ENCODE measurements around the gene SSR1.
"Not testable (repeated sequence)": the region's sequence is repeated elsewhere in the genome, so short reads cannot be mapped to it uniquely, and the experiment has no call there.

Gene SSR1

DNA sequence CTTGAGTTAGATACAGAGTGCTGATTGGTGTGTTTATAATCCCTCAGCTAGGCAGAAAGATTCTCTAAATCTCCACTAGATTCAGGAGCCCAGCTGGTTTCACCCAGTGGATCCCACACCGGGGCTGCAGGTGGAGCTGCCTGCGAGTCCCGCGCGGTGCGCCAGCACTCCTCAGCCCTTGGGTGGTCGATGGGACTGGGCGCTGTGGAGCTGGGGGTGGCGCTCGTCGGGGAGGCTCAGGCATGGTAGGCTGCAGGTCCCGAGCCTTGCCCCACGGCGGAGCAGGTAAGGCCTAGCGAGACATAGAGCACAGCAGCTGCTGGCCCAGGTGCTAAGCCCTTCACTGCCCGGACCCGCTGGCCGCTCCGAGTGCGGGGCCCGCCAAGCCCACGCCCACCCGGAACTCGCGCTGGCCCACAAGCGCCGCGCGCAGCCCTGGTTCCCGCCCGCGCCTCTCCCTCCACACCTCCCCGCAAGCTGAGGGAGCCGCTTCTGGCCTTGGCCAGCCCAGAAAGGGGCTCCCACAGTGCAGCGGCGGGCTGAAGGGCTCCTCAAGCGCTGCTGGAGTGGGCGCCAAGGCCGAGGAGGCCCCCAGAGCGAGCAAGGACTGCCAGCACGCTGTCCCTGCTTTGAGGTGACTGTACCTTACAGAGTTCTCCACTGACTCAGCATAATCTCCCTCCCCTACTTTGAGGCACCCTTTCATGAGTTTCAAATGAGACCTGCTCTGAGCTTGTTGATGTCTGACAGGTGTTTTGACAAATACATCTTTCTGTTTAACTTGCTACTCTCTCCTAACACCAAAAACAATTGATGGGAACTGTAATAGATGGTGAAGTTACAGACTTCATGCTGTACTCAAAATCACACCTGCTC is 3.9 kb upstream of the SSR1 start:
- no peak for DNase-seq

DNA sequence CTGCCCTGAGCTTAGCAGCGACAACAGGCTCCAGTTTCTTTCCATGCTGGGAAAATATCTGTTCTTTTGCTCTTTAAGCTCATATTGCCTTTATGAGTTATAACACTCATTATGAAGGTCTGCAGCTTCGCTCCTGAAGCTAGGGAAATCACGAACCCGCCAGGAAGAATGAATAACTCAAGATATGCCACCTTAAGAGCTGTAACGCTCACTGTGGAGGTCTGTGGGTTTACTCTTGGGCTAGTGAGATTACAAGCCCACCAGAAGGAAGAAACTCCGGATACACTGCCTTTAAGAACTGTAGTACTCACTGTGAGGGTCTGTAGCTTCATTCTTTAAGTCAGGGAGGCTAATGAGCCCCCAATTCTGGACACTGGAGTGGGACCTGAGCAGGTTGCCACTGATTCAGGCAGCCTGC is 3.0 kb upstream of the SSR1 start:
- DNase-seq = no peak

DNA sequence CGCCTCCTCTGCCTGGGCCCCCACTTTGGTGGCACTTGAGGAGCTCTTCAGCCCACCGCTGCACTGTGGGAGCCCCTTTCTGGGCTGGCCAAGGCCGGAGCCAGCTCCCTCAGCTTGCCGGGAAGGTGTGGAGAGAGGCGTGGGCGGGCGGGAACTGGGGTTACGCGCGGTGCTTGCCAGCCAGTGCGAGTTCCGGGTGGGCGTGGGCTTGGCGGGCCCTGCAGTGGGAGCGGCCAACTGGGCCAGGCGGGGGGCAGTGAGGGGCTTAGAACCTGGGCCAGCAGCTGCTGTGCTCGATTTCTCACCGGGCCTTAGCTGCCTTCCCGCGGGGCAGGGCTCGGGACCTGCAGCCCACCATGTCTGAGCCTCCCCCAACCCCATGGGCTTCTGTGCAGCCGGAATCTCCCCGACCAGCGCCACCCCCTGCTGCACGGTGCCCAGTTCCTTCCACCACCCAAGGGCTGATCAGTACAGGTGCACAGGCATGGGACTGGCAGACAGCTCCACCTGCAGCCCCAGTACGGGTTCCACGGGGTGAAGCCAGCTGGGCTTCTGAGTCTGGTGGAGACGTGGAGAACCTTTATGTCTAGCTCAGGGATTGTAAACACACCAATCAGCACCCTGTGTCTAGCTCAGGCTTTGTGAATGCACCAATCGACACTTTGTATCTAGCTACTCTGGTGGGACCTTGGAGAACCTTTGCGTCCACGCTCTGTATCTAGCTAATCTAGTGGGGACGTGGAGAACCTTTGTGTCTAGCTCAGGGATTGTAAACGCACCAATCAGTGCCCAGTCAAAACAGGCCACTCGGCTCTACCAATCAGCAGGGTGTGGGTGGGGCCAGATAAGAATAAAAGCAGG is 2.3 kb upstream of the SSR1 start:
- not testable (repeated sequence) for DNase-seq

DNA sequence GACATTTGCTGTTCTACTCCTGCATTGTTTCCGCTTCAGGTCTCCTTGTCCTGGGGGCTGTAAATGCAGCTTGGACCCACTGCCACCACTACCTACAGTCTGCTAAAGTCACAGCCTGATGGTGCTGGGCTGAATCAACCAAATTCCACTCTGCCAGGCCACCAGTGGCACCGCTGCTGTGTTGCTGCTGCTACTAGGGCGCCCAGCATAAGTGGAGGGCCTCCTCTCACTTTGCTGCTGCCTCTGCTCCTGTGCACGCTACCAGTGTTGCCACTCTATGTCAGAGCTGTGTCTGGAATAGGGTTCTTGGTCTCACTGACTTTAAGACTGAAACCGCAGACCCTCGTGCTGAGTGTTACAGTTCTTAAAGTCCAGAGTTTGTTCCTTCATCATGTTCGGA is 1.4 kb upstream of the SSR1 start:
- no peak for DNase-seq

DNA sequence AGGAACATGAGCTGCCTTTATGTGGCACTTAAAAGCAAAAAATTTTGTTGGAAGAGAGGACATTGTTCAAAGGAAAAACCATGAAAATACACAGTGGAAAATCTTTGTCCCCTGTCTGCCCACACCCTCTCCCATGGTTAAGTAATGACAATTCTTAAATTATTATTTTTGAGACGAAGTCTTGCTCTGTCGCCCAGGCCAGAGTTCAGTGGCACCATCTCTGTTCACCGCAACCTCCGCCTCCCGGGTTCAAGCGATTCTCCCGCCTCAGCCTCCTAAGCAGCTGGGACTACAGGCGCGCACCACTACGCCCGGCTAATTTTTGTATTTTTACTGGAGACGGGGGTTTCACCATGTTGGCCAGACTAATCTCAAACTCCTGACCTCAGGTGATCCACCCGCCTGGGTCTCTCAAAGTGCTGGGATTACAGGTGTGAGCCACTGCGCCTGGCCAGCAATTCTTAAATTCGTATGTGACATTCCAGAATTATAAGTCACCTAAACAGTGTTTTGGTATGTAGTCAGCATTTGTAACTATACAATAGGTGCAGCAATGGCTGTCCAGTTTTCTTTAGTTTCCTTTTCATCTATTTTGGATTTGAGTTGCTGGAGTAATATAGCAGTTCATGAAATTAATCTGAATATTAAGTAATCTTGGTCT is 636 bp upstream of the SSR1 start:
- no peak for DNase-seq

DNA sequence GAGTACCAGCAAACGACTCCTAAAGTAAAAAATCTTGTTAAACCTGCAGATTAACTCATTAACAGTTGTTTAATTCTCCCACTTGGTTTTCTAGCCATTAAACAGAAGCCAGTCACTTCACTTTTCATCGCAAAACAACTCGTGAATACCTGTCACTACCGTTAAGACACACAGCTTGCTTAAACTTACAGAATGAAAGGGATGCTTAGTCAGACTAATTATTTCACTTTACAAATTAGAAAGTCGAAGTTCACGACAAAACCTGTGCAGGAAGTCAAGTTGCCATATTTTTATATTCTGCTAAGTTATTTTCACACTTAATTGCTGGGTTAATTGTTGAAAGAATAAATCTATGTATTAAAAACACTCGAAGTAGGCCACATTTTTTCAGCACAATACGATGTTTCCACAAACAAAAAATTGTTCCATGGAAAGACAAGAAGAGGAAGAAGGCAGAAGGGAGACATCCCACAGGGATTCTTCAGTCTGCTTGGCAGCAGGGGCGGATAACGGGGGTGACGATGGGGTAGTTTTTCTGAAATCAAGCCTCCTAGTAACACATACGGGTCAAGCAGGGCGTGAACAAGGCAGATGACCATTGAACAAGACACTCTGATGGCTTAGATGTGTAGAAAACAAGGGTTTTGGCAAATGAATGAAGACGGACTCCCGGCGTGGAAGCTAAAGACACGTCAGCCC is 933 bp downstream of the SSR1 start:
- DNase-seq = no peak

DNA sequence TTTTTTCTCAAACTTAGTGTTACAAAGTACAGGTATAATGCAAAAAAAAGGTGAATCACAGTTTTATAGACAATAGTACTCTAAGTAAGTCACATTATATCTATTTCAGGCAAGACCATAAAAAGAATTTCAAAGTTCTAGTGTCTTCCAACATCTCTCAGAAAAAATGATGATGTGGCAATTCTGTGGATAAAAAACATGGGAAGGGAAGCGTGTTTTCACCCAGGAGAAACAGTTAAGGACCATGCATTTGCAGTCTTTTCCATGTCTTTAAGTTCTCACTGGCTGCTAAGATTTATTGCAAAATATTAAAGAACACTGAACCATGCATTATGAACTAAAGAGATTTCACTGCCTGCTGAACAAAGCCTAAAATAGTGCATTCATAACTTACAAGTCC is 1.8 kb downstream of the SSR1 start:
- no peak for DNase-seq

DNA sequence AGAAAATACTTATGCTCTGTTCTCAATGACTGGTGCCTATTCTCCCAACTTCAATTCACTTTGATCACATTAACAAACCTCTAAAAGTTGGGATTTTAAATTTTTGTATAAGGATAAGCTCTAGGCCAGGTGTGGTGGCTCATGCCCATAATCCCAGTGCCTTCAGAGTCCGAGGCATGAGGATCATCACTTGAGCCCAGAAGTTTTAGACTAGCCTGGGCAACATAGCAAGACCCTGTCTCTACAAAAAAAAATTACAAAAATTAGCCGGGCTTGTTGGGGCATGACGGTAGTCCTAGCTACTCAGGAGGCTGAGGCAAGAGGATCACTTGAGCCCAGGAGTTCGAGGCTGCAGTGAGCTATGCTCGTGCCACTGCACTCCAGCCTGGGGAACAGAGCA is 3.9 kb downstream of the SSR1 start:
- no peak for DNase-seq

DNA sequence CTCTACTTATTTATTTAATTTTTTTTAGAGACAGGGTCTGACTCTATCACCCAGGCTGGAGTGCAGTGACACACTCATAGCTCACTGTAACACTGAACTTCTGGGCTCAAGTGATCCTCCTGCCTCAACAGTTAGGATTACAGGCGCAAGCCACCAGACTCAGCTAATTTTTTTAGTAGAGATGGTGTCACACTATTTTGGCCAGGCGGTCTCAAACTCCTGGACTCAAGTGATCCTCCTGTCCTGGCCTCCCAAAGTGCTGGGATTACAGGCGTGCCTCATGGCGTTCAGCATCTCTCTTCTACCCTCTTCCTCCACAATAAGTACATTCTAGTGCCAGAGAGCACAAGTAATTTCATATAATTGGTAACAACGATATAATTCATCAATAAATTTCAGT is 5.5 kb downstream of the SSR1 start:
- no peak for DNase-seq

DNA sequence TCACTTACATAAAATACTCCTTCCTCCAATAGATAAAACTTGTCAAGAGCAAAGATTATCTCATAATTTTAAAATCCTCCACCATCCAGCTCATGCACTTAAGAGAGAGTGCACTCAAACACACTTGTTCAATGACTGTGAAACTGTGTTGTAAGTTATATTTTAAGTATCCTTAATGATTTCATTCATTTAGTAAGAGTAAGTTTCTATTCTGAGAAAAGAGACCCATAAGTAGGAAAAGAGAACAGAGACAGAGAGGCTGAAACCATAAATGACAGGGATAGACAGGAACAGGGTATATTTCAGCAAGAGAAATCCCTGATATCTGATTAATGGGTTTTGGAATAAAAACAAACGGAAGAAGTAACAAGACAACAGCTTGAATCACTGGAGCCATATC is 8.2 kb downstream of the SSR1 start:
- DNase-seq = no peak

DNA sequence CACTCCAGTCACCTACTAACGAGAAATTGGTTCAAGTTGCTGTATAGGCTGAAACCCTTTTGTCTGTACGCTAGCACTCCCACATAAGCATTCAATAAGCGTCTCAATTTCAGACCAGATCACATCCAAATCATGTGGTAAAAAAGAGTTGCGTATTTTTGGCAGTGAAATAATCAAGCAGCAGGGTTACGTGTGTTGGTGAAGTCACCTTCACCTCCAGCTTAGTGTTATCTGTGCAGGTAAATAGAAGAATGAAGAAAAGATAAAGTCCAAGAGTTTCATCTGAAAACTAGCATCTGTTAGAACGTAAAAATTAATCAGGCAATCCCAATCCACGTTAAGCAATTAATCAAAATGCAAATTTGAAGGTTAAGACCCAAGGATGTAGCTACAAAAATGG is 11.3 kb downstream of the SSR1 start:
- no peak for DNase-seq

DNA sequence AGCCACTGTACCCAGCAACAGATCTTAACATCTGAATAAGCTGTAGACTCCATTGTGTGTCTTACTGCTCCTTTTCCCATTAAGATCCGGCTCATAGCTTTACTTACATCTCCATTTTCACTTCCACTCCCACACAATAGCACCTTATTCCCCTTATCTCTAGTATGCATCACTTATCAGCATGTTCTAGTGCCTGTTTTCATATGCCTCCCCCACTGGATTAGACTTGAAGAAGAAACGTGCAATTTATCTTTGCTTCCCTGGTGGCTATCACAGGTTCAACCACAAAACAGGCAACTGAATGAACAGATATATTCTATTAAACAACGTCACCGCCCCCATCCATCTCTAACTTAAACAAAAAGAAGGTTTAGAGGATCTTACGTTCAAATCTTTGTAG is 12.1 kb downstream of the SSR1 start:
- DNase-seq = no peak

DNA sequence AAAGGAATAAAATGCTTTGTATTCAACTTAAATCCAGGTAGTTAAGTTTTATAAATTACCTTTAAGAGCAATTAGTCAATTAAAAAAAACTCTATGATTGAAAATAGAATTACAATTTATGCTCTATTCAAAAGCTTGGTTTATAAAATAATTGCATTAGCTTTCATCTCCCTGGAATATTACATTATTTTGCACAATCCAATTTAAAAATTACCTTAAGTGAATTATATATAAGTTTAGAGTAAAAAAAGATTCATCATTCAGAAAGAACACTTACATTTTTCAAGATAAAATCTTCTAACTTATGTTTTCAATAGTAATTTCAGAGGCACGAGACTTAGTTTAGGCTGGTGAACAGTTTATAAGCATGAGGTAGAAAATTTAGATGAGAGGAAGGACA is 14.9 kb downstream of the SSR1 start:
- no peak for DNase-seq

DNA sequence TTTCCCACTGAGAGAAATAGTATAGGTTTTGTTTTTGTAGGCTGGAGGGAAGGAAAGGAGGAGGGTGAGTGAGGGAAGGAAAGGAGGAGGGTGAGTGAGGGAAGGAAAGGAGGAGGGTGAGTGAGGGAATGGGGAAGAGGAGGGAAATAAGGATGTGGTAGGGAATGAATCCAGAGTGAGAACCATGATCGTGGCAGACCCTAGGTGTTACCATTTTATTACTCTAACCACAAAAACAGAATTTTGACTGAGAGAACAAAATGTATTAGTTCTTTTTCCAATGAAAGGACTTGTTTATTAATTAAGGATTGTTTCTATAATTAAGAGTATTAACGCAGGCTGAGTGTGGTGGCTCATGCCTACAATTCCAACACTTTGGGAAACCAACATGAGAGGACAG is 16.4 kb downstream of the SSR1 start:
- DNase-seq = no peak

DNA sequence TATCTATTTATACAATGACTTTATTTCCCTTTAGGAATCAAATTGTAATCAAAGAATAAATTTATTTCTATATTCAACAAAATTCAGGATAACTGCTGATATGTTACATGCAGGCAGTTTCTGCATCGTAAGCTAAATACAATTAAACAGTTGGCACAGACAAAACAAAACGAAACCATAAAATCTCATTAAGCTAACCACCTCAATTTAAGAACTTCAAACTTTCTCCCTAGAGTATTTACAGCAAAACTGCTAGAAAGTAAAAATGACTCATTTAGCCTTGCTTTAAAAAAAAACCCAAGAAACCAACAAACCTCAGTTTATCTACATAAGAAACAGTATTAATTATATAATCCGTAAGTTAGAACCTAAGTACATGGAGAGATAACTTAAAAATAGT is 17.1 kb downstream of the SSR1 start:
- DNase-seq = no peak

DNA sequence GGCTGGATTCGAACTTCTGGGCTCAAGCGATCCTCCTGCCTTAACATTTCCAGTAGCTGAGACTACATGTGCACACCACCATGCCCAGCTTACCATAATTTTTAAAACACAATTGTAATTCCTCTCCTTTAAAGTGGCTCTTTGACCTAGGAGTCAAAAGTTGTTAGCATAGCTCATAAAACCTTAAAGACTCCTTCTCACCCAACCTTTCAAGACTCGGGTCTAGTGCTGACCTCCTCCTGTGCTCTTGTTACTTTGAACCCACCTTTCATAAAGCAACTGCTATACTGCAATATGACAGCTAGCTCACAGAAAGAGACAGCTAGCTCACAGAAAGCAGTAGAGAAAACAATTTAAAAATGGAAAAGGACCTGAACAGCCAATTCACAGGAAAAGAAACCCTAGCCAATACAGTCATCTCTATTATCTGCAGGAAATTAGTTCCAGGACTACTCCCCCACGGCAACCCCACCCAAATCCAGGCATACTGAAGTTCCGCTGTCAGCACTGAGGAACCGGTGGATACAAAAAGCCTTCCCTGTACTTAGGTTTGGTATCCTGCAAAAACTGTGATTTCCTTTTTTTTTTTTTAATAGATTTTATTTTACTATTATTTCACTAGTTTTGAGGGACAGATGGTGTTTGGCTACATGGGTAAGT is 20.3 kb downstream of the SSR1 start:
- DNase-seq = no peak

DNA sequence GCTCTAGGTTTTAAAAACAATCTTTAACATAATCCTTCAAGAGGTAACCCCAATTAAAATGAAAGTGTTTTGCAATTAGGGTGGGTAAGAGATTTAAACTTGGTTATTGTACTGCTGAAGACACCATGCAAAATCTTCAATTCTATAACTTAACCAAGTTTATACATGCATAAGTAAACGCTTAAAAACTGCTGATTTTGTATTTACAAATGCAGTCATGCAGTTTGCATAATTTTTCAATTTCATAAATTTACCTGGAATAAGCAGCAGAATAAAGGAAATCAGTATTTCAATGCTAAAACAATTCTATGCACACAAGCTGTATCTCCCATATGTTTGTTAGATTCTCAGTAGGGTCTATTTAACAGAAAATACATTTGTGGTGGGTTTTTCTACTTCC is 22.9 kb downstream of the SSR1 start:
- no peak for DNase-seq

DNA sequence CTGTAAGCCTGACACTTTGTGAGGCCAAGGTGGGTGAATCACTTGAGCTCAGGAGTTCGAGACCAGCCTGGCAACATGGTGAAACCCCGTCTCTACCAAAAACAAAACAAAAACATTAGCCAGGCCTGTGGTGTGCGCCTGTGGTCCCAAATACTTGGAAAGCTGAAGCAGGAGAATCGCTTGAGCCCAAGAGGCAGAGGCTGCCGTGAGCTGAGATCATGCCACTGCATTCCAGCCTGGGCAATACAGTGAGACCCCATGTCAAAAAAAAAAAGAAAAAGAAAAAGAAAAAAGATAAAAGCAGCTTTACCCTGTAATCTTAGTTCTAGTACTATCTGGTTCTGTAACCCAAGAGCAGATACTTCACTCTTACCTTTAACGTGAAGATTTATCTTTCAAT is 27.6 kb downstream of the SSR1 start:
- no peak for DNase-seq

DNA sequence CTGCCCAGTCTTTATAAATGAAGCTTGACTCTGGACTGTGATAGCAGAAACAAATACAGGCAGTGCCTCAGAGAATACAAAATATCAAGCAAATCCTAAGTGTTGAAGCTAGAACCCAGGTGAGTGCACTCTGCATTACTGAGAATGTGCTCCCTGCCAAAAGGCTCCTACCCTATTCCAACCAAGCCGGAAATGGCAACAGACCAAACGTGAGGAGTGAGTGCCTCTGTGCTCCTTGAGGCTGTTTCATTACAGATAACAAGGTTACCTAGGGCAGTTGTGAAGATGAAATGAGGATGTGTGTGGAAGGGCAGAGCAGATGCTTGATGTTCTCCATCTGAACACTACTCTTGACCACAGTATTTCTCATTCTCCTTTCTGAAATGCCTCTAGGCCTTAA is 29.3 kb downstream of the SSR1 start:
- no peak for DNase-seq

DNA sequence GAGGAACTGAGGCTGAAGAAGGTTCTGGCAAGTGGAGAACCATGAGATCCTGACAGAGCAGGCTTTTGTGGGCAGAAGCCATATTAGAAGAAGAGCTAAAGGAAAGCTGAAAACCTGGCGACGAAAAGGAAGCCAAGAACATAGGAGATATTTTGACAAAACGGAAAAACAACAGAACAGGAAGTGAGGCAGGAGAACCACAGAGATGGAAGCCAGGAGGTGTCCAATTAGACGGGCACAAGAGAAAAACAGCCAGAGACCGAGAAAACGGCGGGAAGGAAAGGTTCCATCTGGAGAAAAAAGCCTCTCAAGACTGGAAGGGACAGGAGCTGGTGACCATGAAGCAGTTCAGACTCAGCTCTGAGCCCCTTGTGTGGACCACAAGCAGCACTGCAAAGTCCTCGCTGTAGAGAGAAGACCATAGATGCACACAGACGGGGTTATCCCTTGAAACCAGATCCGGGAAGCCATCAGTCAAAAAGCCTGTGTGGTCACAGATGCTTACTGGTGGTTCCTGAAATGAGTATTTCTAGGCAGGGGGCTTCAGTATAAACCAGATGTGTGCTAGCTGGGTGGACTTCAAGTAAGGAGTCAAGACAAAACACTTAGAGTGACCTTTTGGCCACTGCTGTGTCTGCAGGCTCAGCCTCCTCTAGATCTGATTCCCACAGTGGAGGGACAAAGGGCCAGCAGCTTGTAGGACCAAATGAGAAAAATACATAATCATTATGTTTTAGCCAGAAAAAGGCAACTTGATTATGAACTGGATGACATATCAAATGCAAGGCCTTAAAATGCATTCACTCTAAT is 30.7 kb downstream of the SSR1 start:
- DNase-seq = no peak

DNA sequence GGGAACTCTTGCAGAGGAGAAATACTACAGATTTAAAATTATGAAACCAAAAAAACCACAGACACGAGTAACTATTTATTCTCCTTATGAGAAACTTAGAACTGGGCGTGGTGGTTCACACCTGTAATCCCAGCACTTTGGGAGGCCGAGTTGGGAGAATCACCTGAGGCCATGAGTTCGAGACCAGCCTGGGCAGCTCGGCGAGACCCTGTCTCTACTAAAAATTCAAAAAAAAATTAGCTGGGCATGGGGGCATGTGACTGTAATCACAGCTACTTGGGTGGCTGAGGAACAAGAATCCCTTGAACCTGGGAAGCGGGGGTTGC is 36.8 kb downstream of the SSR1 start:
- no peak for DNase-seq

DNA sequence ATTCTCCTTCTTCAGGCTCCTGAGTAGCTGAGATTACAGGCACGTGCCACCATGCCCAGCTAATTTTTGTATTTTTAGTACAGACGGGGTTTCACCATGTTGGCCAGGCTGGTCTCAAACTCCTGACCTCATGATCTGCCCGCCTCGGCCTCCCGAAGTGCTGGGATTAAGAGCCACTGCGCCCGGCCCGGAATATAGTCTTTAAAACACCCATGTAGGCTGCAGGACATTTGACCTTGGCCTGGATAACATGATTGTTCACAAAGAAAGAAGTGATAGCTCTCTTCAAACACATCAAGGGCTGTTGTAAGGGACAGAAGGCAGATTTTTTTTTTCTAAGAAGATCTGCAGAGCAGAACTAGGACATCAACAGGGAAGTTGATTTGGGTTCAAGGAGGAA is 38.5 kb downstream of the SSR1 start:
- not testable (repeated sequence) for DNase-seq

All from retina (tissue), 1 donor.